HepG2 (cell line): ENCODE results near the gene NRL. TPM values are rescaled to one million over a fixed set of nuclear protein-coding genes. Genes with fewer than 3 reads are reported as not detected.

Experiments
- ATAD3A ChIP-seq: sonication (generic); formaldehyde crosslinking; IDR thresholded peaks from 2 replicates; pipeline ENCODE4 v1.4.0; 2020; ENCODE audit warnings: missing genetic modification reagents
- ATF1 ChIP-seq: IDR thresholded peaks from 2 replicates; pipeline ENCODE4 v1.6.1; 2016; ENCODE audit warnings: mild to moderate bottlenecking, control low read depth
- CBX5 ChIP-seq: sonication (generic); formaldehyde crosslinking; IDR thresholded peaks from 2 replicates; pipeline ENCODE4 v1.4.0; 2020; ENCODE audit warnings: missing genetic modification reagents, borderline replicate concordance
- CHCHD3 ChIP-seq: sonication (generic); formaldehyde crosslinking; IDR thresholded peaks from 2 replicates; pipeline ENCODE4 v1.8.0; 2022; ENCODE audit warnings: mild to moderate bottlenecking, missing genetic modification reagents, moderate library complexity
- ETV6 ChIP-seq: sonication (generic); formaldehyde crosslinking; conservative IDR thresholded peaks from 2 replicates; pipeline ENCODE4 v1.4.0; 2020; ENCODE audit warnings: missing genetic modification reagents
- KLF11 ChIP-seq: IDR thresholded peaks from 2 replicates; pipeline ENCODE4 v1.6.1; 2016; ENCODE audit warnings: missing compliant biosample characterization
- KLF12 ChIP-seq: sonication (generic); formaldehyde crosslinking; IDR thresholded peaks from 2 replicates; pipeline ENCODE4 v1.4.0; 2020; ENCODE audit warnings: missing genetic modification reagents, borderline replicate concordance
- MED1 ChIP-seq: sonication (generic); formaldehyde crosslinking; IDR thresholded peaks from 2 replicates; pipeline ENCODE4 v1.4.0; 2020; ENCODE audit warnings: missing genetic modification reagents
- PHF21A ChIP-seq: sonication (generic); formaldehyde crosslinking; IDR thresholded peaks from 2 replicates; pipeline ENCODE4 v1.5.0; 2020; ENCODE audit warnings: mild to moderate bottlenecking, missing genetic modification reagents
- PHF8 ChIP-seq: sonication (generic); formaldehyde crosslinking; IDR thresholded peaks from 2 replicates; pipeline ENCODE4 v1.5.0; 2020; ENCODE audit warnings: missing genetic modification reagents
- RBFOX2 ChIP-seq: fragments of 200-400 bp; formaldehyde crosslinking; IDR thresholded peaks from 2 replicates; pipeline ENCODE4 v1.6.1; 2017; ENCODE audit warnings: low read depth, mild to moderate bottlenecking, low read length
- SOX6 ChIP-seq, 2 experiments: fragments of 450-650 bp in 1 of 2; sonication (generic) in 1 of 2; formaldehyde crosslinking in 1 of 2; IDR thresholded peaks; 2 replicates each; pipeline versions ENCODE4 v1.4.0 to v1.6.1; 2017 to 2020; ENCODE audit warnings: antibody characterized with exemption in 1 of 2, mild to moderate bottlenecking in 1 of 2, missing genetic modification reagents in 1 of 2
- ZNF224 ChIP-seq: sonication (generic); formaldehyde crosslinking; IDR thresholded peaks from 2 replicates; pipeline ENCODE4 v1.5.0; 2020; ENCODE audit warnings: mild to moderate bottlenecking, missing genetic modification reagents
- ZNF709 ChIP-seq: sonication (generic); formaldehyde crosslinking; IDR thresholded peaks from 2 replicates; pipeline ENCODE4 v1.5.0; 2020; ENCODE audit warnings: mild to moderate bottlenecking, missing genetic modification reagents
- ZSCAN31 ChIP-seq: sonication (generic); formaldehyde crosslinking; IDR thresholded peaks from 2 replicates; pipeline ENCODE4 v1.5.0; 2020; ENCODE audit warnings: low read depth, mild to moderate bottlenecking, missing genetic modification reagents
- polyA plus RNA-seq, 8 experiments: library from polyadenylated mRNA; depleted of rRNA in 3 of 8; stranded (reverse) in 7 of 8; unstranded in 1 of 8; fragments of >200 nt; fragmentation: Illumina TruSeq in 4 of 8; extraction: Trizol in 4 of 8; gene quantifications; 2 replicates each; pipeline versions ENCODE4 v1.2.1 to v1.2.3, GENCODE V29; 2011 to 2016; ENCODE audit warnings: low read depth in 4 of 8, missing spikeins in 1 of 8, mixed read lengths in 1 of 8; ENCODE audit not compliant: insufficient read depth in 1 of 8
- total RNA-seq, 5 experiments: library from RNA; depleted of rRNA; stranded (reverse); fragments of >200 nt; fragmentation: Illumina TruSeq; extraction: Trizol; gene quantifications; 2 replicates each; pipeline ENCODE4 v1.2.3, GENCODE V29; 2016; ENCODE audit warnings: low read depth in 1 of 5
- TF ChIP-seq, protein P1 (sequence below): sonication (generic); formaldehyde crosslinking; IDR thresholded peaks from 2 replicates; pipeline ENCODE4 v1.4.0; 2020; ENCODE audit warnings: missing genetic modification reagents
- TF ChIP-seq, protein P2 (sequence below): sonication (generic); formaldehyde crosslinking; IDR thresholded peaks from 2 replicates; pipeline ENCODE4 v1.4.0; 2020; ENCODE audit warnings: missing genetic modification reagents, borderline replicate concordance
- TF ChIP-seq, protein P3 (sequence below): sonication (generic); formaldehyde crosslinking; IDR thresholded peaks from 2 replicates; pipeline ENCODE4 v1.5.0; 2020; ENCODE audit warnings: missing genetic modification reagents
- TF ChIP-seq, protein P4 (sequence below): IDR thresholded peaks from 2 replicates; pipeline ENCODE4 v1.6.1; 2016; ENCODE audit warnings: mild to moderate bottlenecking, missing biosample characterization, missing genetic modification reagents

The NRL gene
- total and polyA plus RNA-seq, 2 of the 13 experiments (the other 11 are each of a cell fraction or from before 2014, with no cell fraction given) = 2.5 to 4.7 TPM

DNA sequence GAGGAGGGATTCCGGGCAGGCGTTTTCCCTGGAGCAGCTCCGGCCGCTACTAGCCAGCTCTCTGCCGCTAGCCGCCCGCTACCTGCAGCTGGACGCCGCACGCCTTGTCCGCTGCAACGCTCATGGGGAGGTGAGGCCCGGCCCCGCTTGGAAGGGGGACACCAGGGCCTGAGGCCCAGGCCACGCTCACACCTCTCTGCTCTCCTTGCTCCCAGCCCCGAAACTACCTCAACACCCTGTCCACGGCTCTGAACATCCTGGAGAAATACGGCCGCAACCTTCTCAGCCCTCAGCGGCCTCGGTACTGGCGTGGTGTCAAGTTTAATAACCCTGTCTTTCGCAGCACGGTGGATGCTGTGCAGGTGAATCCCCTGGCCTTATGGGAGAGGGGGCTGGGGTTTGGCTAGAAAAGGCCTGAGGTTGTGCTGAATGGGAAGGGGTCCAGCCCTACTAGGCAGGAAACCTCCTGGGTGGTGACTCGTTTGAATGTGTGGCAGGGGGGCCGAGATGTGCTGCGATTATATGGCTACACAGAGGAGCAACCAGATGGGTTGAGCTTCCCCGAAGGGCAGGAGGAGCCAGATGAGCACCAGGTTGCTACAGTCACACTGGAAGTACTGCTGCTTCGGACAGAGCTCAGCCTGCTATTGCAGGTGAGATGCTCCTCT is 33.1 kb upstream of the NRL start (continued):
- TF ChIP-seq ATF1 (CRISPR knock-in tag) = no peak
- TF ChIP-seq ATAD3A (CRISPR knock-in tag) = 0 out of 2 replicates have a peak, but pooled peaks have one; percentile 31
- TF ChIP-seq ZSCAN31 (CRISPR knock-in tag) = no peak
- TF ChIP-seq, protein P1, sequence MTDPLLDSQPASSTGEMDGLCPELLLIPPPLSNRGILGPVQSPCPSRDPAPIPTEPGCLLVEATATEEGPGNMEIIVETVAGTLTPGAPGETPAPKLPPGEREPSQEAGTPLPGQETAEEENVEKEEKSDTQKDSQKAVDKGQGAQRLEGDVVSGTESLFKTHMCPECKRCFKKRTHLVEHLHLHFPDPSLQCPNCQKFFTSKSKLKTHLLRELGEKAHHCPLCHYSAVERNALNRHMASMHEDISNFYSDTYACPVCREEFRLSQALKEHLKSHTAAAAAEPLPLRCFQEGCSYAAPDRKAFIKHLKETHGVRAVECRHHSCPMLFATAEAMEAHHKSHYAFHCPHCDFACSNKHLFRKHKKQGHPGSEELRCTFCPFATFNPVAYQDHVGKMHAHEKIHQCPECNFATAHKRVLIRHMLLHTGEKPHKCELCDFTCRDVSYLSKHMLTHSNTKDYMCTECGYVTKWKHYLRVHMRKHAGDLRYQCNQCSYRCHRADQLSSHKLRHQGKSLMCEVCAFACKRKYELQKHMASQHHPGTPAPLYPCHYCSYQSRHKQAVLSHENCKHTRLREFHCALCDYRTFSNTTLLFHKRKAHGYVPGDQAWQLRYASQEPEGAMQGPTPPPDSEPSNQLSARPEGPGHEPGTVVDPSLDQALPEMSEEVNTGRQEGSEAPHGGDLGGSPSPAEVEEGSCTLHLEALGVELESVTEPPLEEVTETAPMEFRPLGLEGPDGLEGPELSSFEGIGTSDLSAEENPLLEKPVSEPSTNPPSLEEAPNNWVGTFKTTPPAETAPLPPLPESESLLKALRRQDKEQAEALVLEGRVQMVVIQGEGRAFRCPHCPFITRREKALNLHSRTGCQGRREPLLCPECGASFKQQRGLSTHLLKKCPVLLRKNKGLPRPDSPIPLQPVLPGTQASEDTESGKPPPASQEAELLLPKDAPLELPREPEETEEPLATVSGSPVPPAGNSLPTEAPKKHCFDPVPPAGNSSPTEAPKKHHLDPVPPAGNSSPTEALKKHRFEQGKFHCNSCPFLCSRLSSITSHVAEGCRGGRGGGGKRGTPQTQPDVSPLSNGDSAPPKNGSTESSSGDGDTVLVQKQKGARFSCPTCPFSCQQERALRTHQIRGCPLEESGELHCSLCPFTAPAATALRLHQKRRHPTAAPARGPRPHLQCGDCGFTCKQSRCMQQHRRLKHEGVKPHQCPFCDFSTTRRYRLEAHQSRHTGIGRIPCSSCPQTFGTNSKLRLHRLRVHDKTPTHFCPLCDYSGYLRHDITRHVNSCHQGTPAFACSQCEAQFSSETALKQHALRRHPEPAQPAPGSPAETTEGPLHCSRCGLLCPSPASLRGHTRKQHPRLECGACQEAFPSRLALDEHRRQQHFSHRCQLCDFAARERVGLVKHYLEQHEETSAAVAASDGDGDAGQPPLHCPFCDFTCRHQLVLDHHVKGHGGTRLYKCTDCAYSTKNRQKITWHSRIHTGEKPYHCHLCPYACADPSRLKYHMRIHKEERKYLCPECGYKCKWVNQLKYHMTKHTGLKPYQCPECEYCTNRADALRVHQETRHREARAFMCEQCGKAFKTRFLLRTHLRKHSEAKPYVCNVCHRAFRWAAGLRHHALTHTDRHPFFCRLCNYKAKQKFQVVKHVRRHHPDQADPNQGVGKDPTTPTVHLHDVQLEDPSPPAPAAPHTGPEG (CRISPR knock-in tag) = peak; percentile 38; the same call in 1 of the 2 replicates
- TF ChIP-seq CHCHD3 (CRISPR knock-in tag) = peak; percentile 68; the same call in 1 of the 2 replicates
- TF ChIP-seq SOX6 (IDR thresholded peaks at IDR 0.05) = no peak
- no peak for TF ChIP-seq SOX6 (CRISPR knock-in tag; IDR thresholded peaks at IDR 0.05)
- TF ChIP-seq PHF21A (CRISPR knock-in tag) = no peak
- peak; percentile 21; the same call in 1 of the 2 replicates for TF ChIP-seq CBX5 (CRISPR knock-in tag)
- no peak for TF ChIP-seq ETV6 (CRISPR knock-in tag)
- TF ChIP-seq, protein P2, sequence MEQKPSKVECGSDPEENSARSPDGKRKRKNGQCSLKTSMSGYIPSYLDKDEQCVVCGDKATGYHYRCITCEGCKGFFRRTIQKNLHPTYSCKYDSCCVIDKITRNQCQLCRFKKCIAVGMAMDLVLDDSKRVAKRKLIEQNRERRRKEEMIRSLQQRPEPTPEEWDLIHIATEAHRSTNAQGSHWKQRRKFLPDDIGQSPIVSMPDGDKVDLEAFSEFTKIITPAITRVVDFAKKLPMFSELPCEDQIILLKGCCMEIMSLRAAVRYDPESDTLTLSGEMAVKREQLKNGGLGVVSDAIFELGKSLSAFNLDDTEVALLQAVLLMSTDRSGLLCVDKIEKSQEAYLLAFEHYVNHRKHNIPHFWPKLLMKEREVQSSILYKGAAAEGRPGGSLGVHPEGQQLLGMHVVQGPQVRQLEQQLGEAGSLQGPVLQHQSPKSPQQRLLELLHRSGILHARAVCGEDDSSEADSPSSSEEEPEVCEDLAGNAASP (CRISPR knock-in tag) = no peak
- TF ChIP-seq, protein P3, sequence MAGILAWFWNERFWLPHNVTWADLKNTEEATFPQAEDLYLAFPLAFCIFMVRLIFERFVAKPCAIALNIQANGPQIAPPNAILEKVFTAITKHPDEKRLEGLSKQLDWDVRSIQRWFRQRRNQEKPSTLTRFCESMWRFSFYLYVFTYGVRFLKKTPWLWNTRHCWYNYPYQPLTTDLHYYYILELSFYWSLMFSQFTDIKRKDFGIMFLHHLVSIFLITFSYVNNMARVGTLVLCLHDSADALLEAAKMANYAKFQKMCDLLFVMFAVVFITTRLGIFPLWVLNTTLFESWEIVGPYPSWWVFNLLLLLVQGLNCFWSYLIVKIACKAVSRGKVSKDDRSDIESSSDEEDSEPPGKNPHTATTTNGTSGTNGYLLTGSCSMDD (CRISPR knock-in tag) = 0 out of 2 replicates have a peak, but pooled peaks have one; percentile 67
- no peak for TF ChIP-seq ZNF224
- TF ChIP-seq ZNF709 (CRISPR knock-in tag) = no peak
- TF ChIP-seq, protein P4, sequence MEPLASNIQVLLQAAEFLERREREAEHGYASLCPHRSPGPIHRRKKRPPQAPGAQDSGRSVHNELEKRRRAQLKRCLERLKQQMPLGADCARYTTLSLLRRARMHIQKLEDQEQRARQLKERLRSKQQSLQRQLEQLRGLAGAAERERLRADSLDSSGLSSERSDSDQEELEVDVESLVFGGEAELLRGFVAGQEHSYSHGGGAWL = 0 out of 2 replicates have a peak, but pooled peaks have one; percentile 32
- no peak for TF ChIP-seq KLF12
- peak; percentile 44 for TF ChIP-seq RBFOX2
- TF ChIP-seq PHF8 (CRISPR knock-in tag) = peak; percentile 46; the same call in 1 of the 2 replicates
- no peak for TF ChIP-seq MED1
- TF ChIP-seq KLF11 (CRISPR knock-in tag) = no peak
